HG02678 (cell line): Measurements from ENCODE around the gene CORT.
A peak's percentile ranks its signal among the peaks of the same experiment; 100 is the strongest.
"Not testable (repeated sequence)": the region's sequence is repeated elsewhere in the genome, so short reads cannot be mapped to it uniquely, and the experiment has no call there.

Source experiments
- ATAC-seq: cut with Tn5 transposase; IDR thresholded peaks from one replicate; pipeline ENCODE4 v1.9.1; 2021; ENCODE audit warnings: mild to moderate bottlenecking, moderate library complexity; ENCODE audit not compliant: unreplicated experiment

Gene CORT, protein sequence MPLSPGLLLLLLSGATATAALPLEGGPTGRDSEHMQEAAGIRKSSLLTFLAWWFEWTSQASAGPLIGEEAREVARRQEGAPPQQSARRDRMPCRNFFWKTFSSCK

DNA sequence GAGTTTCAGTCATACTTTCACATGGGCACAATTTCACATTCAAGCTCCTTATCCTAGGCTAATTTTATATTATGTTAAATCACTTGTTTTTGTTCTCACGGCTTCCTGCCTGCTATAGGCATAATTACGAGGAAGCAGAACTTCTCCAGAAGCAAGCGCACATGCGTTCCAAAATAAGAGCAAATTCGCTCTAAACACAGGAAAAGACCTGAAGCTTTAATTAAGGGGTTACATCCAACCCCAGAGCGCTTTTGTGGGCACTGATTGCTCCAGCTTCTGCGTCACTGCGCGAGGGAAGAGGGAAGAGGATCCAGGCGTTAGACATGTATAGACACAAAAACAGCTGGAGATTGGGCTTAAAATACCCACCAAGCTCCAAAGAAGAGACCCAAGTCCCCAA, at the start of gene CORT:
CORT (plus strand) TSS at position 281 of the 400 bp plus-strand sequence. CDS start 193 bp downstream, outside the sequence.
- ATAC-seq, result no peak

DNA sequence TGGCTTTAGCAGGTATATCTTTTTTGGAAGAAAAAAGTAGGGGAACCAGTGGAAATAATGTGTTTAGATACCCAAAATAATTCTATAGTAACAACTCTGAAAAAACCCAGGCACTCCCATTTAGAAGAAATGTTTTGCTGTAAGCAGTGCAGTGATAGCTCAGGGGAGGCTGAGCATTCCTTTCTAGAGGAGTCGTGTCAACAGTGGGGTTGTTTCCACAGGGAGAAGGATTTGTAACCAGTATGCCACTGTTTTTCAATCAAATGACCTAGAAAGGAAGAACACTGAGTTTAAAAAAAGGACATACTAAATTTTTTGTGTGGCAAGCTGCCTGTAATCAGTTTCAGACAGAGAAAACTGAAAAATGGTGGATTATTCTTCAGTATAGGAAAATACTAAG, 48.5 kb upstream of the CORT start:
- no peak for ATAC-seq

DNA sequence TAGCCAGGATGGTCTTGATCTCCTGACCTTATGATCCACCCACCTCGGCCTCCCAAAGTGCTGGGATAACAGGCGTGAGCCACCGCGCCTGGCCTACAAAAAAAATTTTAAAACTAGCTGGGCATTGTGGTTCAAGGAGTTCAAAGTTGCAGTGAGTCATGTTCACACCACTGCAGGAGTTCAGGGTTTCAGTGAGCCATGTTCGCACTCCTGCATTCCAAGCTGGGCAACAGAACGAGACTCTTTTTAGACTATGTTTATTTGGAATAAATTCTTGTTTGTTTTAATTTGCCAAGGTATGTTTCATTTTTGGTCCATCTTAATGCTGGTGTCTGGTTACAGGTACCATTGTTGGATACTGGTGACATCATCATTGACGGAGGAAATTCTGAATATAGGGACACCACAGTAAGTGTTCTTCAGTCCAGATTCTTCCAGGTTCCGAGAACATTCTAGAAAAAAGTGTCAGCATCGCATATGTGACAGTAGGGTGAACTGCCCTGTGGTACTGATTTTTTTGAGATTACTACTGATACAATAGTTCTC, 47.0 kb upstream of the CORT start:
- no peak for ATAC-seq

DNA sequence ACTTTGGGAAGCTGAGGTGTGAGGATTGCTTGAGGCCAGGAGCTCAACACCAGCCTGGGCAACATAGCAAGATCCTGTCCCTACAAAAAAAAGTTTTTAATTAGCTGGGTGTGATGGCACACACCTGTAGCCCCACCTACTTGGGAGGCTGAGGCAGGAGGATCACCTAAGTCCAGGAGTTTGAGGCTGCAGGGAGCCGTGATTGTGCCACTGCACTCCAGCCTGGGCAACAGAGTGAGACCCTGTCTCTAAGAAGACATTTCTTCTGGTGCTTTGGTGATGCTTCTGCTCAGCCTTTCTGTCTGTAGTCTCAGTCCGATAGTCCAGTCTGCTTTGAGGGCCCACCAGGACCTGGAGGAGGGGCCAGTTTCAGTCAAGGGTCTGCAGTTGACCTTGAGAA, 42.6 kb upstream of the CORT start:
- ATAC-seq, result no peak

DNA sequence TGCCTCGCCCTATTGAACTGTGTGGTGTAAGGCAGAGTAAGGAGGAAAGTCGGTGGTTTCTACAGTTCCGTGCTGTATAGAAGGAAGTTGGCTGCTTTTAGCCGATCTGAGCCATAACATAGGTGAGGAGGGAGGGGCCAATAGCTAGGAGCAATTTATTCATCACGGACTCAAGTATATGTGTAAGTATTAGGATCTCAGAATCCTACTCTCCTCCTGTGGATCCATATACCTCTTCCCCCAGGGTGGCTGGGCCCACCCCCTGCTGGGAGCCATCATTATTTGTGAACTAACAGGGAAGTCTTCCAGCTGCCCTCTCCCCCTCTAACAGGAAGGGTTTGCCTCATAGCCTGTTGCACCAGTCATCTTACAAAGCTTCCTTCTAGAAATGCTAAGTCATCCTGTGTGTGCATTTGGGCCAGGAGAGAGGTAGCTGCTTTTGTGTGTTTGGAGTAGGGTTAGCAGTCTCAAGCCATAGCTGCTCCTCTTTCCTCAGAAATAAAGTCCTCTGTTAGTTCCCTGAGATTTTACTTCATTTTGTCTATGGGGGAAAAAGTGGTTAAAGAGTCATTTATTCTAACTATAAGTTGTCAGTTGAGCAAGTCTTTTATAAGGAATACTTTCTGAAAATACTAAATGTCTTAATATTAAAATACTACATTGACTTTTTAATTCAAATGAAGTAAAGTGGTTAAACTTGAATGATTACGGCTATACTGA, 34.5 kb upstream of the CORT start:
- no peak for ATAC-seq

DNA sequence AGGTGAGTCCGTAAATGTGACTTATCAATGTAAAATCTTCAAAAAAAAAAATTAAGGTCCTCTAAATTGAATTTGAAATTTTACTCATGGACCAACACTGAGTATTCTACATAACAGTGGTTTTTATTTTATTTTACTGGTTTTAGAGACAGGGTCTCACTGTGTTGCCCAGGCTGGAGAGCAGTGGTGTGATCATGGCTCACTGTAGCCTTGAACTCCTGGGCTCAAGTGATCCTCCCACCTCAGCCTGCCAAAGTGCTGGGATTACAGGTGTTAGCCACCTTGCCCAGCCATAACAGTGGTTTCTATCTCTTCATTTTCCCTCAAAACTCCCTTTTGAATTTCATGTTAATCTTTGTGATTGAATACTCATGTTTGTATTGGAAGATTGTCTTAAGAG, 33.9 kb upstream of the CORT start:
- not testable (repeated sequence) for ATAC-seq

DNA sequence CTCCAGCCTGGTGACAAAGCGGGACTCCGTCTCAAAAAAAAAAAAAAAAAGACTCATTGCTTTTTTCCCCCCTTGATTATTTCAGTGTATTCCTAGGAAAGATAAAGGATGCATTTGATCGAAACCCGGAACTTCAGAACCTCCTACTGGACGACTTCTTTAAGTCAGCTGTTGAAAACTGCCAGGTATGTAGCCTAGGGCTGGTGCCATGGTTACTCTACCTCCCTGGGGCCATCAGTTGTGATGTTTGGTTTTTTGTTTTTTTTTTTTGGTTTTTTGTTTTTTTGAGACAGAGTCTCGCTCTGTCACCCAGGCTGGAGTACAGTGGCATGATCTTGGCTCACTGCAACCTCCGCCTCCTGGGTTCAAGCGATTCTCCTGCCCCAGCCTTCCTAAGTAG, 31.1 kb upstream of the CORT start:
- not testable (repeated sequence) for ATAC-seq

DNA sequence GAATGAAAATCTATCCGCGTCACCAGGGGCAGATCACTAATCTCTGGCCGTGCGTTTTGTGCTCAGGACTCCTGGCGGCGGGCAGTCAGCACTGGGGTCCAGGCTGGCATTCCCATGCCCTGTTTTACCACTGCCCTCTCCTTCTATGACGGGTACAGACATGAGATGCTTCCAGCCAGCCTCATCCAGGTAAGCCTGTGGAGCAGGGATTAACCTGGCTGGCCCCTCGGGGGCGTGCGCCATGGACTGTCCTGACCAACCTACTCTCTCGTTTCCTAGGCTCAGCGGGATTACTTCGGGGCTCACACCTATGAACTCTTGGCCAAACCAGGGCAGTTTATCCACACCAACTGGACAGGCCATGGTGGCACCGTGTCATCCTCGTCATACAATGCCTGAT, 30.5 kb upstream of the CORT start:
- ATAC-seq, result no peak

DNA sequence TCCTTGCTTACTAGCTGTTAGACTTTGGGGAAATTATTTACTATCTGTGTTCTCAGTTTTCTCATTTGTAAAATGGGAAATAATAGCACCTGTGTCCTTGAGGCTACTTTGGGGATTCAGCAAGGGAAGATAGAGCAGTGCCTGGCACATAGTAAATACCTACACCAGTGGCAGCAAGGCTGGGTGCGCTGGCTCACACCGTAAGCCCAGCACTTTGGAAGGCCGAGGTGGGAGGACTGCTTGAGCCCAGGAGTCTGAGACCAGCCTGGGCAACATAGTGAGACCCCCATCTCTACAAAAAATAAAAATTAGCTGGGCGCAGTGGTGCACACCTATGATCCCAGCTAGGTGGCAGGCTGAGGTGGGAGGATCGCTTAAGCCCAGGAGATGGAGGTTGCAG, 28.2 kb upstream of the CORT start:
- ATAC-seq, result no peak

DNA sequence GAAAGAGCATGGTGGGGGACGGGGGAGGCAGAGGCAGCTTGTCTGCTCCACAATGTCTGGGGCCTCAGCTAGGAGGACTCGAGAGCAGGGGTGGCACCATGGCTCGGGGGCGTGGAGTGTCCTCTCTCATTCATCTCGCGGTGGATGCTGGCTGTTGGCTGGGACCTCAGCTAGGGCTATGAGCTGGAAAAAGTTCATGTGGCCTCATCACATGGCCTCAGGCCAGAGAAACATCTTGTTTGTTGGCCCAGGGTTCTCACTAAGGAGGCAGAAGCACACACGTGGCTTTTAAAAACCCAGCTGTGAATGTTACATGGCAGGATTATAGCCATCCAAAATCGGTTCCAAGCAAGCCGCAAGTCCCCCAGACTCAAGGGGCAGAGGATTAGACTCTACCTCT, 25.8 kb upstream of the CORT start:
- ATAC-seq, result no peak

DNA sequence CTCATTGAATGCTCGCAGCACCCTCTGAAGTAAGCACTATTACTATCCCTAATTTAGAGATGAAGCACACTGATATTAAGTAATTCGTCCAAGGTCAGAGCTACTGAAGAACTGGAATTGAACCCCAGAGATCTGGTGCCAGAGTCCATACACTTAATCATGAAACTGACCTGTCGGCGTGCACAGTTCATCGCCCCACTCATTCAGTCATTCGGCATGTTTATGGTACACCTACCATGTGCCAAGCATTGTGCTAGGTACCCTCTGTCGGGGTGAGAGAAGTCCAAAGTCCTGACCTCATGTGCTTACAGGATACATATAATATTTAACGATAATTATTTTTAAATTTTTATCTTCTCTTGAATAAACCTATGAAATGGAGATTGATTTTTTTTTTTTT, 25.2 kb upstream of the CORT start:
- no peak for ATAC-seq

DNA sequence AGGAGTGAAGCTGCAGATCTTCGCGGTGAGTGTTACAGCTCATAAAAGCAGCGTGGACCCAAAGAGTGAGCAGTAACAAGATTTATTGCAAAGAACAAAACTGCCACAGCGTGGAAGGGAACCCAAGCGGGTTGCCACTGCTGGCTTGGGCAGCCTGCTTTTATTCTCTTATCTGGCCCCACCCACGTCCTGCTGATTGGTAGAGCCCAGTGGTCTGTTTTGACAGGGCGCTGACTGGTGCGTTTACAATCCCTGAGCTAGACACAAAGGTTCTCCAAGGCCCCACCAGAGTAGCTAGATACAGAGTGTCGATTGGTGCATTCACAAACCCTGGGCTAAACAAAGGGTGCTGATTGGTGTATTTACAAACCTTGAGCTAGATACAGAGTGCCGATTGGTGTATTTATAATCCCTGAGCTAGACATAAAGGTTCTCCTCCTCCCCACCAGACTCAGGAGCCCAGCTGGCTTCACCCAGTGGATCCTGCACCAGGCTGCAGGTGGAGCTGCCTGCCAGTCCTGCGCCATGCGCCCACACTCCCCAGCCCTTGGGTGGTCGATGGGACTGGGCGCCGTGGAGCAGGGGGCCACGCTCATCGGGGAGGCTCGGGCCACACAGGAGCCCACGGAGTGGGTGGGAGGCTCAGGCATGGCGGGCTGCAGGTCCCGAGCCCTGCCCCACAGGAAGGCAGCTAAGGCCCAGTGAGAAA, 23.9 kb upstream of the CORT start:
- ATAC-seq, result not testable (repeated sequence)

DNA sequence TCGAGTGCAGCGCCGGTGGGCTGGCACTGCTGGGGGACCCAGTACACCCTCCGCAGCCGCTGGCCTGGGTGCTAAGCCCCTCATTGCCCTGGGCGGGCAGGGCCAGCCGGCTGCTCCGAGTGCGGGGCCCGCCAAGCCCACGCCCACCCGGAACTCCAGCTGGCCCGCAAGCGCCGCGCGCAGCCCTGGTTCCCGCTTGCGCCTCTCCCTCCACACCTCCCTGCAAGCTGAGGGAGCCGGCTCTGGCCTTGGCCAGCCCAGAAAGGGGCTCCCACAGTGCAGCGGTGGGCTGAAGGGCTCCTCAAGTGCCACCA, 23.3 kb upstream of the CORT start:
- ATAC-seq, result not testable (repeated sequence)

DNA sequence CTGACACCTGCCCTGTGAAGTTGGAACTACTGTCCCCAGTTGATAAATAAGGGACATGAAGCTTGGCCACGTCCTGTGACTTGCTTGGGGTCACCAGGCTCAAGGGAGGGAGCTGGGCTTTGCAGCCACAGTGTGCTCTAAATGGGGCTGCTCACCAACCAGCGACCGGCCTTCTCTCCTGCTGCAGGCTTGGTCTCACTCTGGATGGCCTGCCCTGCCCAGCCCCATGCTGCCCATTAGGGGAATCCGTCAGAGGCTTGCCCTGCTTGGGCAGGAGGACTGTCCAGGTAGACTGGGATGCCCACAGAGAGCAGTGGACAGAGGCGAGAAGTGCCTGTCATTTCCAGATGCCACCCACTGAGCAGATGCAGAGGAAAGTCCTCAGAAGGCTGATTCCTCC, 20.8 kb upstream of the CORT start:
- ATAC-seq, result no peak

DNA sequence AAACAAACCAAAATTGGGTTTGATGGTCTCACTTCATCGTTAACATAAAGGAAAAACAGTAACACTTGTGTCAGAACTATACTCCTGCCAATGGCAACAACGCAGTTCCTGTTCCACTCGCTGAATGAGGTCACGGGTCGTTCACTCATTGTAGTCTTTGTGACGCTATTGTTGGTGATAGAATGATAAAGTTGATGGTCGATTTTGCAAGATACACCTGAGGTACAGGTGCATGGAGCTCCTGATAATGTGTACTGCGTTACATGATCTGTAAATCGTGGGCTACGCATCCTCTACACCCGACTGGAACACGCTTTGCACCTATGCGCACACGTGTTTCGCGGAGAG, 20.0 kb upstream of the CORT start:
- ATAC-seq, result peak; percentile 4

DNA sequence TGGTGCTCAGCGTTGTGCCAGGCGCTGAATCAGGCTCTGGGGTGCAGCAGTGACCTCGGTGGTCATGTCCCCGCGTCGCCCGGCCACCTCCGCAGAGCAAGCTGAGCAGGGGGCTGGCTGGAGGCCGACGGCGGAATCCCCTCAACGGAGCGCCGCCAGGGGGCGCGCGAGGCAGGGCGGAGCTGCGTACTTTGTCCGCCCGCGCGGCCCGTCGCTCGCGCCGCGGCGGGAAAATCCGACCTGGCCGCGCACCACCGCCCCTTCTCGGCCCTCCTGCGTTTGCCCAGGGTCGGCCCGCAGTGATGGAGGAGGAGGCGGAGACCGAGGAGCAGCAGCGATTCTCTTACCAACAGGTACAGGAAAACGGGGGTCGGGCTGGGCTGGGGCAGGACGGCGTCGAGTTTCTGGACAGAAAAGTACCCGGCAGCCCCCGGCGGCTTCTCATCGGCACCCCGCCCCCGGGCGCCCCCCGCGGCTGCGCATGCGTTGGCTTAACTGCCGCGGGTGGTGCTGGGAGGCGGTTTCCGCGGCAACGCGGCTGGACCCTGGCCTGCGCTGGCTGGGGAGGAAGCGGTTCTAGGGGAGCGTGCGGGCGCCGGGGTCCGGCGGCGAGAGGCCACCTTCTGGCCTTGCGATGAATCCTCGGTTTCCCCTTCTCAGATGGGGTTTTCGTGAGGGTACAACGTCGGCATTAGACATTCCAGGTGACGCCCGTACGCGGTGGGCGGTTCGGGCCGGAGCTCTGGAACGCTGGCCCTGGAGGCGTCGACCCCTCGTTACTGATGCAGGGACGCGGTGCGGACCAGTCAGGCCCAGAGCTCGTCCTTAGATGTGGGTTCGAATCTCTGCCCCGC, 19.4 kb upstream of the CORT start, which contains the start of gene CENPS:
CENPS (plus strand) TSS at position 218 of the 854 bp plus-strand sequence; CDS start at position 303, 85 bp downstream.
- peak; percentile 84 for ATAC-seq

DNA sequence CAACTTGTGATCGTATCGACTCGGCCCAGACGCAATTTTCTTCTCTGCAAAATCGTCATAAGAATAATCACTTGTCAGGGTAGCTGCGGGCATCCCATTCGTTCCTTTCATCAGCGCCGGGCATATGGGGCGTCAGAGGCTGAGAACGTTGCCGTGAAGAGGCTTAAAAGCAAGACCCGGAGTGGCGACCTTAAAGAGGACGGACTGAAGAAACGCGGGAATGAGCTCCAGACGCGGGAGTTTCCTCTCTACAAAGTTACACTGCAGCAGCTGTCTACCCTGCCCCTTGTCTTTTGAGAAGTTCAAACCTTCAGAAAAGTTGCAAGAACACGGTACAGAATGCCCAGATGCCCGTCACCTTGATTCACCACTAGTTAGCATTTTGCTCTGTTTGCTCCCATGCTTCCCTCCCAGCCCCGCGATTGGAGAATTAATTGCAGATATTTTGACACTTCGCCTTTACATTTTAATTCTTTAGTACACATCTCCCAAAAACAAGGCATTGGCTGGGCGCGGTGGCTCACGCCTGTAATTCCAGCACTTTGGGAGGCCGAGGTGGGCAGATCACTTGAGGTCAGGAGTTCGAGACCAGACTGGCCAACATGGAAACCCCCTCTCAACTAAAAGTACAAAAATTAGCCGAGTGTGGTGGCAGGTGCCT, 18.6 kb upstream of the CORT start:
- ATAC-seq, result no peak

DNA sequence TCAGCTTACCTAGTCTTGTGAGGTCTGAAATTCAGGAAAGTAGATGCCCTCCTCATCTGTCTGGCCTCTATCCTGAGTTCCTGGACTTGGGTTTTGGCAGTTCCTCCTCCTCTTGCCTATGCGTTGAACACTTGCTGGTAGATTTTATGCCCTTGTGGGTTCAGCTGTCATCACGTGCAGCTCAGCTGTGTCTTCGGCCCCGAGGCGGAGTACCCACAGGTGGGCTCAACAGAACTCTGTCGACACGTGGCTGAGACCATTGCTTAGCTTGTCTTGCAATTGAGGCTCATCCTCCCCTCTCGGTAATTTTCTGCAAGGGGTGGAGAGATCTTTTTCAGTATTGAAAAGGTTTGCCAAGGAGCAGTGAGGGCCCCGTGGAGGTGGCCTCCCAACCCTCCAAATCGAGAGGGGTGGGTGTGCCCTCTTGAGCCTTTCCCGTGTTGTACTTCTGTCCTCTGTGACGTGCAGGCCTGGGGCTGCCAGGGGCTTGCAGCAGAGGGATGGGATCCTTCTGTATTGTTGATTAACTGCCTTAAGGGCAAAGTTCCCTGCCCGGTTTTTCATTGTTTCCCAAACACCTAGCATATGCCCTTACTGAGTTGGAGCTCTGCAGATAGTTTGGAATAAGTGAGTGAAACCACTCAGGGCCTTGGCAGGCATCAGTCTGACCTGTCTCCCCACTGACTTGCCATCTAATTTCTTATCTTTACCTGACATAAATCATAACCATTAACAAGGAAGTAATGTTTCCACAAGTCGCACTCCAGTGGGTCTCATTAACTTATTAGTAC, 16.7 kb upstream of the CORT start:
- no peak for ATAC-seq

DNA sequence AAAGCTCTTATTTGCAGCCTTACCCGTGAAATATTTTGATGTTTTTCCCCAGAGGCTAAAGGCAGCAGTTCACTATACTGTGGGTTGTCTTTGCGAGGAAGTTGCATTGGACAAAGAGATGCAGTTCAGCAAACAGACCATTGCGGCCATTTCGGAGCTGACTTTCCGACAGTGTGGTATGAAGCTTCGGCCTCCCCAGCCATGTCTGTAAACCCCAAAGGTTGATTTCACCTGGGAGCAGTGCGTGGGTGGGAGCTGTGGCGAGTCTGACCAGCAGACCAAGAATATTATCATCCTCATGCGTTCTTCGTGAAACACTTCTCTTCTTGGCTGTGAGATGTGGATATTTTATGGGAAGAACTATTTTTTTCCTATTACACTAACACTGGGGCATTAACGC, 16.0 kb upstream of the CORT start:
- no peak for ATAC-seq

DNA sequence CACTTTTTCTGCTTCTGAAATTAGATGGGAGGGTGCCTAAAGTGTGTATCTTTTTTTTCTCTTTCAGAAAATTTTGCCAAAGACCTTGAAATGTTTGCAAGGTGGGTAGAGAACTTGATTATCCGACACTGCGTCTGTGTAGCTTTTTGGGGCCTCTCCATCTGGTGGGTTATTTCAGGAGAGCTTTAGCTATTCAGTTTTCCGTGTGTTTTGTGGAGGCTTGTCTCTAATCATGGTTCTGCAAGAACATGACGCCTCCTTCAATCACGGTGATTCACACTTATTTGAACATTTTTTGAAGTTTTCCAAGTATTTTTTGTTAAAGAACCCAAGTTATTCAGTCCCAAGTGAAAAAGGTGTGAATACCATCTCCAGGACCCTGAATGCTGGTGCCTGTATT, 15.2 kb upstream of the CORT start:
- ATAC-seq, result no peak
